GM21390 (cell line): ENCODE results near the gene KCNS1.
"Not testable (repeated sequence)": the region's sequence is repeated elsewhere in the genome, so short reads cannot be mapped to it uniquely, and the experiment has no call there.

Source experiments
- ATAC-seq: cut with Tn5 transposase; IDR thresholded peaks from one replicate; pipeline ENCODE4 v1.9.1; 2021; ENCODE audit not compliant: unreplicated experiment

Gene KCNS1, protein sequence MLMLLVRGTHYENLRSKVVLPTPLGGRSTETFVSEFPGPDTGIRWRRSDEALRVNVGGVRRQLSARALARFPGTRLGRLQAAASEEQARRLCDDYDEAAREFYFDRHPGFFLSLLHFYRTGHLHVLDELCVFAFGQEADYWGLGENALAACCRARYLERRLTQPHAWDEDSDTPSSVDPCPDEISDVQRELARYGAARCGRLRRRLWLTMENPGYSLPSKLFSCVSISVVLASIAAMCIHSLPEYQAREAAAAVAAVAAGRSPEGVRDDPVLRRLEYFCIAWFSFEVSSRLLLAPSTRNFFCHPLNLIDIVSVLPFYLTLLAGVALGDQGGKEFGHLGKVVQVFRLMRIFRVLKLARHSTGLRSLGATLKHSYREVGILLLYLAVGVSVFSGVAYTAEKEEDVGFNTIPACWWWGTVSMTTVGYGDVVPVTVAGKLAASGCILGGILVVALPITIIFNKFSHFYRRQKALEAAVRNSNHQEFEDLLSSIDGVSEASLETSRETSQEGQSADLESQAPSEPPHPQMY

GRCh38 chr20:45100563-45101245 lies at the start of gene KCNS1:
Gene KCNS1, minus strand, starts transcription at chr20:45101127. Its CDS starts 1,891 bp downstream, at chr20:45099236.
- no peak for ATAC-seq

DNA sequence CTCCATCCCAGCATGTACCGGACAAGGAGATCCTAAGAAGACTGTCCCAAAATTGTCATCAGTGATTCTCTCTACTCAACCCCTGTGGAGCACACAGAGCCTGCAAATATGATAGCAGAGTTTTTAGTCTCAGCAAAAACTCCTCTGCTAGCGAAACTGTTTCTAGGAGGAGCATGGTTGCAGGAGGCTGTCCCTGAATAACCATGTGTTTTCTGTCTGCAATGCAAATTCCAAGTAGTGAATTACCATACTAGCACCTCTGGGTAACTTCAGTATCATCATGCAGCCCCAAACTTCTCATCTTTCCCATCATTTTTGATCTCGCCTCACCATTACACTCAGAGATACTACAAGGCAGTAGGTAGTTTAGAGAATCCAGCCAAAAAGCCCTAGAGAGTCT lies 48.1 kb upstream of the KCNS1 start:
- ATAC-seq, result no peak

- no peak for ATAC-seq
These were observed 39.9 kb upstream of the KCNS1 start for GRCh38 chr20:45140836-45141235.

DNA sequence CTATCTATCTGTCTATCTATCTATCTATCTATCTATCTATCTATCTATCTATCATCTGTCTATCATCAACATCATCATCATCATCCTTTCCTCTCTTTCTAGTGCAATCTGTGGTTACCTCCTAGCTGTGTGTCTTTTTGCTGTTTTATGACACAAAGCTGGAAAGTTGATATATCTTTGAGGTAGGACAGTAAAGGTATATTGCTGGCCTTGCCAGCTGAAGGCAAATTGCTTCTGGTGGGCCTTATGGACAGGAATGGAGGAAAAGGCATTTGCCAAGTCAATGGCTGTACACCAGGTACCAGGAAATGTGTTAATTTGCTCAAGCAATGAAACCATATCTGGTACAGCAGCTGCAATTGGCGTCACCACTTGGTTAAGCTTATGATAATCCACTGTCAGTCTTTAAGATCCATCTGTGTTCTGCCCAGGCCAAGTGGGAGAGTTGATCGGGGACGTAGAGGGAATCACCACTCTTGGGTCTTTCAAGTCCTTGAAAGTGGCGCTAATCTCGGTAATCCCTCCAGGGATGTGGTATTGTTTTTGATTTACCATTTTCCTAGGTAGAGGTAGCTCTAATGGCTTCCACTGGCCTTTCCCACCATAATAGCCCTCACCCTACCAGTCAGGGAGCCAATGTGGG lies 38.9 kb upstream of the KCNS1 start:
- not testable (repeated sequence) for ATAC-seq

DNA sequence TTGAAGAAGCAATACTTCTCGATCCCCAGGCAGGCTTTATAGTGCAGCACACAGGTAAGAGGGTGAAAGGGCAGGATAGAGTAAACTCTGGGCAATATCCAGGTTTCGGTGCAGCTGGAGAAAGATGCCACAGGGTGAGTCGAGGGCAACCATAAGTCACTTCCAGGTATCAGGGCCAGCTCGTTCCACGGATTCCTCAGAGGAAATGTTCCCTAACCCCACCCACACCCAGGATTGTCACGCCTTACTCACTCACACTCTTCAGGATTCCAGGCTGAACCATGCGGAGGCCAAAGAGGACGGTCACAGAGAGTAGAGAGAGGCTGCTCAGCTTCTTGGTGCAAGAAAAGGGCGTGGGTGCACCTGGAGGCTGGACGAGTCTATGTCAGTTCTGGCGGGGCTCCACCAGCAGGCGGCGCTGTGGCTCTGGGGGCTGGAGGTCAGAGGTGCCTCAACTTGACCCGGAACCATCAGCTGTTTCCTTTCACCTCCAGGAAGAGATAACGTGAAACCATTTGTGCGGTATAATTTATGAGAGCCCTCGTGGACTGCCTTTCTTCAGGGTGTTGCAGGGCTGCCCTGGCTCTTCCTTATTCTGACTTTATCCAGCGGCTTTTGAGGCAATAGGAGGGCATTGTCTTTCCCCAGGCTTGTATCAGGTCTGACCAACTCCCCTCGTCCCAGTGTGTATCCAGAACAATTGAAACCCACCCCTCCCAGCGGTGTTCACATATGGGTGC lies 37.8 kb upstream of the KCNS1 start:
- no peak for ATAC-seq

GRCh38 chr20:45136911-45137310 lies 36.0 kb upstream of the KCNS1 start:
- ATAC-seq, result no peak

DNA sequence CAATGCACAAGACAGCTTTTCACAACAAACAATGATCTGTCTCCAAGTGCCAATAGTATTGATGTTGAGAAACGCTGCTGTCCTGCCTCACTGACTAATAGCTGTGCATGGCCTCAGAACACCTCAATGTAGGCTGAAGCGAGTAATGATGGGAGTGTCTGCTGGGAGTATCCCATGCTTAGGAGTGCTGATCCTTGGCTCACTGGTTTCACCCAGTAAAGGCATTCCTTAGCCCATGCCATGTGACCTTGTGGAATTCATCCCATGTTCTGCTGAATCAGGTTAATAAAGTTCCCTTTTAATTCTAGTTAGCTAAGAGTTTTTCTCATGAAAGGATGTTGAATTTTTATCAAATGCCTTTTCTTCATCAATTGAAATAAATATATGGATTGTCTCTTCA lies 27.2 kb upstream of the KCNS1 start:
- ATAC-seq, result no peak

GRCh38 chr20:45124365-45124764 lies 23.4 kb upstream of the KCNS1 start, which contains the start of gene WFDC12:
Gene WFDC12, minus strand, starts transcription at chr20:45124465. Its CDS starts 18 bp downstream, at chr20:45124447.
- no peak for ATAC-seq

DNA sequence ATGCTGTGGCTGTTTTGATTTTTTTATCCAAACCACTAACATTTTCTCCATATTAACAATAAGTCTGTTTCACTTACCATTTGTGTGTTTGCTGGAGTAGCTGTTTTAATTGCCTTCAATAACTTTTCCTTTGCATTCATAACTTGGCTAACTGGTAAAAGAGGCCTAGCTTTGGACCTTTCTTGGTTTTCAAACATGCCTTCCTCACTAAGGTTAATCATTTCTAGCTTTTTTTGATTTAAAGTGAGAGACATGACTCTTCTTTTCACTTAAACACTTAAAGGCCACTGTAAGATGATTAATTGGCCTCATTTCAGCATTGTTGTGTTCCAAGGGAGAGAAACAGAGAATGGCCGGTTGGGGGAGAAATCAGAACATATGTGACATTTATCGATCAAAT lies 20.5 kb upstream of the KCNS1 start:
- no peak for ATAC-seq

DNA sequence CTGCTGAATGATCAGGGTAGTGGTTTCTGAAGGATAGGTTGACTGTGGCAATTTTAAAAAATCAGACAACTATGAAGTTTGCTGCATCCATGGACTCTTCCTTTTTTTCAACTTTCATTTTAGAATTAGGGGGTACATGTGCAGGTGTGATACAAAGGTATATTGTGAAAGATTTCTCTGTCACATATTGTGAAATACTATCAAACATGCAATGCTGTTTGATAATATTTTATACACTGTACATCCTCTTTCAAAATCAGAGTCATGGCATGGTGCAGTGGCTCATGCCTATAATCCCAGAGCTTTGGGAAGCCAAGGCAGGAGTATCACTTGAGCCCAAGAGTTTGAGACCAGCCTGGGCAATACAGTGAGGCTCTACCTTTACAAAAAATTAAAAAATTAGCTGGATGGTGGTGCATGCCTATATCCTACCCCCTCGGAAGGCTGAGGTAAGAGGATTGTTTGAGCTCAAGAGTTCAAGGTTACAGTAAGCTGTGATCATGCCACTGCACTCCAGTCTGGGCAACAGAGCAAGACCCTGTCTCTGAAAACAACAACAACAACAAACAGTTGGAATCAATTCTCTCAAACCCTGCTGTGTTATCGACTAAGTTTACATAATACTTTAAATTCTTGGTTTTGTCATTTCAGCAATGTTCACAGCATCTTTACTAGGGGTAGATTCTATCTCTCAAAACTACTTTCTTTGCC lies 18.8 kb upstream of the KCNS1 start:
- ATAC-seq, result no peak

GRCh38 chr20:45118028-45118427 lies 17.1 kb upstream of the KCNS1 start:
- ATAC-seq, result no peak

DNA sequence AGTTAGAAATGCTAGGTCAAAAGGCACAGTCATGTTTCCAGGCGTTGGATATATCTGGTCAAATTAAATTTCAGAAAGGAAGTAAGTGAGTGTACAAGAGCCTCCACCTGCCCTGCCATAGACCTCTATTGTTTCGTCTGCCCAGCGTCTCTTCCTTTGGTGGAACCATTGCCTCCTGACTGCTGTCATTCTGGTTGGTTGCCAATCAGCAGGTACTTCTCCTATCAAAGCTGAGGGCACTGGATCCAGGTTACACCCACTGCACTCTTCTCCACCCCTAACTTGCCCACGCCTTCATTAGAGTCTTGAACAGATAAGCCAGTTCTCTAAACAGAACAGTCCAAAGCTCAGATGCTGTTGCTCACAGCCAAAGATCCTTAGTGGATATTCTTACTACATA lies 16.7 kb upstream of the KCNS1 start:
- no peak for ATAC-seq

- ATAC-seq, result no peak
These were observed 14.9 kb upstream of the KCNS1 start for GRCh38 chr20:45115829-45116228.

GRCh38 chr20:45115386-45115774 lies 14.5 kb upstream of the KCNS1 start:
- no peak for ATAC-seq

GRCh38 chr20:45114465-45115385 lies 13.8 kb upstream of the KCNS1 start, which contains the start of gene WFDC5:
Gene WFDC5, minus strand, starts transcription at chr20:45115174. Its CDS starts 91 bp downstream, at chr20:45115083.
- no peak for ATAC-seq

DNA sequence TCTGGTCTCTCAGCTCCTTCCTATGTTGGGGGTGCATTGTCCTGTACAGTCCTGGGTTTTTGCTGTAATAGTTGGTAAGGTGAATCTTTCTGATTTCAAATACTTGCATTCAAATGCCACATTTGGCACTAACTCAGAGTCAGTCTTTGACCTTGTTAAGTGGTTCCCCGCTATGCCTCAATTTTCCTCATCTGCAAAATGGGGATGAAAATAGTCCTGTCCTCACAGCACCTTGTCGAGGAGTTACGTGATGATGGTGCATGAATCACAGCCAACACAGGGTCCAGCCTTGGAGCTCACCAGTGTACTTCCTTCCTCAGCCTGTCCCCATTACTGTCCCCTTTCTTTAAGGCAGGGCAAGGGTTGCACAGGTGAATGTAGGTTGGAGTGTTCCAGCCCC lies 12.9 kb upstream of the KCNS1 start:
- no peak for ATAC-seq

- ATAC-seq, result no peak
These were observed 11.8 kb upstream of the KCNS1 start for GRCh38 chr20:45112754-45113153.

- no peak for ATAC-seq
These were observed 11.0 kb upstream of the KCNS1 start for GRCh38 chr20:45111799-45112471.

- no peak for ATAC-seq
These were observed 10.4 kb upstream of the KCNS1 start for GRCh38 chr20:45111285-45111684.
